Measurements from ENCODE around the gene FARP2.

Gene FARP2

DNA sequence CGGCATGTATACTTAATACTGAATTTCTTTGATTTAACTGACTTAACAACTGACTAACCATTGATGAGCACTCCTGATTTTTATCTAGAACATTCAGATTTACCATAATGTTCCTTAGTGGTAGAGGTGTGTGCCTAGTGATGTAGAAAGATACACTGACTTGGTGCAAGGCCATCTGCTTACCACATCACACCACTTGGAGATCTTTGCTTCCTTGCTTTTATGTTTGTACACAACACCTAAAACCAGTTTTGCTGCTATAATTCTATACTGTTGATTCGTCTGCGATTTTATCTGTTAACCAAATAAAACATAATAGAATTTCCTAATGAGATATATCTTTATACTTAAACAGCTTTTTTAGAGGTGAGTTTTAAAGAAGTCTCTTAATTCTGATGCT, 3.9 kb upstream of the FARP2 start:
- no peak for DNase-seq (ENCODE audit: low spot score)
- POLR2A ChIA-PET (ENCODE audit: low non-redundant PET) = no interaction called here
- CTCF ChIA-PET = no interaction called here
- no peak for TF ChIP-seq CTCF (conservative IDR thresholded peaks at IDR 0.05; ENCODE audit: low read depth)
- no peak overlapping the region for H3K27ac ChIP-seq

- POLR2A ChIA-PET (ENCODE audit: low non-redundant PET) = no interaction called here
- DNase-seq (ENCODE audit: low spot score) = peak; percentile 60
- TF ChIP-seq CTCF (conservative IDR thresholded peaks at IDR 0.05; ENCODE audit: low read depth) = no peak
- CTCF ChIA-PET = interaction anchor here (0.6 kb wide), 1 partner anchor 523 kb away, joined by 3 read pairs; no protein-coding TSS in a partner anchor
- peak overlapping the region; percentile 84 for H3K27ac ChIP-seq
Observed at GRCh38 chr2:241354668-241355658, 1.1 kb upstream of the FARP2 start.

DNA sequence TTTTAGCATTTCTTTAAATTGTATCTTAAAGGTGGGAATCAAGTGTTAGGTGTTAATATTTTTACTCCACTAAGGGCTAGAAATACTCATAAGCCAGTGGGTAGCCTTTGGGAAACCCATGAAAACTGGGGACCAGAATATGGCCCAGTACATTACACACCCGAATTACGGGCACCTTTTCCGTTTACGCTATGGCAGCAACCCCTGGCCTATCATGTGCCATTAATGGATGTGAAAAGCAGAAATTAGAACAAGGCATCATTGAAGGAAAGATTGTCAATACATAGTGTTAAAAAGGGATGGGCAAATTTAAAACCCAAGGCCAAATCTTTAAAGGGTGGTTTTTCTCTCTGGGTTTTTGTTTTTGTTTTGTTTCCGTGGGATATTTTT, 781 bp downstream of the FARP2 start:
- ChIA-PET POLR2A (ENCODE audit: low non-redundant PET) (no interaction called here), CTCF (interaction anchor here (0.6 kb wide), 1 partner anchor 76 kb away, joined by 3 read pairs; no protein-coding TSS in a partner anchor)
- peak overlapping the region; percentile 84 for H3K27ac ChIP-seq
- no peak for TF ChIP-seq CTCF (conservative IDR thresholded peaks at IDR 0.05; ENCODE audit: low read depth)
- no peak for DNase-seq (ENCODE audit: low spot score)

DNA sequence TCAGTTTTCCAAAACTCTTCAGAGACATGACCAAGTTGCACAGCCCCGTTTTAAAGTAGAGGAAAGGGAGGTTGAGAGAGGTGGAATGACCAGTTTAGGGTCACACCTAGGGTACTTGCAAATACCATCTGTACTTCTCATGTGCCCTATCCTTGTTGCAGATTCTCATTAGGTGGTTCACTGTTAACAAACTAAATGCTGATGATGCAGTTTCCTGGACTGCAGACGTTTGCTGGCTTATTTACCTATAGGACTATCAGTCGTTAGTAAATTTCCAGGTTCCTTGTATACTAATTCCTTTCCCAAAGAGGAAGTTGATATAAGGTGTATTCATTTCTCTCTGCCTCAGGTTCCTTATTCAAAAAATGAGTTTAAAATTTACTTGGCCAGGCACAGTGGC, 1.4 kb downstream of the FARP2 start:
- H3K27ac ChIP-seq = no peak overlapping the region
- DNase-seq (ENCODE audit: low spot score) = no peak

GRCh38 chr2:241358470-241358869, 2.4 kb downstream of the FARP2 start:
- ChIA-PET POLR2A (ENCODE audit: low non-redundant PET) (no interaction called here), CTCF (no interaction called here)

More for the DNA sequence above, 1.4 kb downstream of the FARP2 start:
- no peak for TF ChIP-seq CTCF (conservative IDR thresholded peaks at IDR 0.05; ENCODE audit: low read depth)
- ChIA-PET CTCF (interaction anchor here (0.6 kb wide), 1 partner anchor 134 kb away, joined by 3 read pairs; no protein-coding TSS in a partner anchor), POLR2A (ENCODE audit: low non-redundant PET) (no interaction called here)

More at GRCh38 chr2:241358470-241358869, 2.4 kb downstream of the FARP2 start:
- H3K27ac ChIP-seq = no peak overlapping the region
- DNase-seq (ENCODE audit: low spot score) = no peak
- TF ChIP-seq CTCF (conservative IDR thresholded peaks at IDR 0.05; ENCODE audit: low read depth) = no peak

Measured in RWPE1 (cell line).